GM12801 (cell line): ENCODE results near the gene S100A3.

Experiments used
- CTCF ChIP-seq: IDR thresholded peaks from one replicate; pipeline ENCODE4 v1.5.1; 2011; ENCODE audit warnings: control low read depth; ENCODE audit not compliant: insufficient read length; ENCODE audit errors: extremely low read depth

The S100A3 gene

GRCh38 chr1:153547560-153548551, 1.2 kb downstream of the S100A3 start:
- no peak for TF ChIP-seq CTCF

GRCh38 chr1:153546796-153547559, 2.1 kb downstream of the S100A3 start:
- no peak for TF ChIP-seq CTCF

- TF ChIP-seq CTCF = no peak
Observed at GRCh38 chr1:153546371-153546770, 2.7 kb downstream of the S100A3 start.

- no peak for TF ChIP-seq CTCF
Observed at GRCh38 chr1:153545067-153546055, 3.7 kb downstream of the S100A3 start, which contains the start of gene S100A4. Gene S100A4, minus strand, starts transcription at chr1:153545806. Its CDS starts 1,012 bp downstream, at chr1:153544794.

GRCh38 chr1:153544453-153545066, 4.5 kb downstream of the S100A3 start:
- TF ChIP-seq CTCF = no peak

- no peak for TF ChIP-seq CTCF
Observed at GRCh38 chr1:153543736-153544135, 5.3 kb downstream of the S100A3 start.
